Trophoblast cell (in vitro differentiated cells and primary cell): ENCODE measurements around the gene RNLS.

Experiments used
- DNase-seq, 2 donors: peaks; one replicate each; pipeline ENCODE4 v3.0.0-alpha.2; 2016
- H2AFZ ChIP-seq: 2 replicates; pipeline ENCODE4 v1.6.1; 2013; ENCODE audit warnings: low read length, moderate library complexity, mild to moderate bottlenecking; ENCODE audit not compliant: insufficient read depth, poor library complexity
- H2AK5ac ChIP-seq: 2 replicates; pipeline ENCODE4 v1.6.1; 2013; ENCODE audit warnings: mild to moderate bottlenecking, low read length
- H2BK120ac ChIP-seq: 2 replicates; pipeline ENCODE4 v1.6.1; 2013; ENCODE audit warnings: low read length, mild to moderate bottlenecking, moderate library complexity; ENCODE audit not compliant: insufficient read depth, poor library complexity
- H2BK12ac ChIP-seq: 2 replicates; pipeline ENCODE4 v1.6.1; 2013; ENCODE audit warnings: mild to moderate bottlenecking, low read length, moderate library complexity
- H2BK5ac ChIP-seq: 2 replicates; pipeline ENCODE4 v1.6.1; 2013; ENCODE audit warnings: low read length, low read depth, moderate library complexity, mild to moderate bottlenecking; ENCODE audit not compliant: poor library complexity
- H3K14ac ChIP-seq: 2 replicates; pipeline ENCODE4 v1.6.1; 2013; ENCODE audit warnings: mild to moderate bottlenecking, low read length
- H3K18ac ChIP-seq: 2 replicates; pipeline ENCODE4 v1.6.1; 2013; ENCODE audit warnings: mild to moderate bottlenecking, low read length
- H3K23ac ChIP-seq: 2 replicates; pipeline ENCODE4 v1.6.1; 2013; ENCODE audit warnings: low read length
- H3K27ac ChIP-seq: 2 replicates; pipeline ENCODE4 v1.5.1; 2013; ENCODE audit warnings: low read depth, mild to moderate bottlenecking, inconsistent platforms, low read length, moderate library complexity
- H3K27me3 ChIP-seq: 2 replicates; pipeline ENCODE4 v1.6.1; 2013; ENCODE audit warnings: inconsistent platforms, mild to moderate bottlenecking, low read length, moderate library complexity; ENCODE audit not compliant: insufficient read depth
- H3K36me3 ChIP-seq, 2 experiments: 1 replicate in 1 of 2; 2 replicates in 1 of 2; pipeline ENCODE4 v1.6.1; 2013; ENCODE audit warnings: low read length in 2 of 2, mild to moderate bottlenecking in 2 of 2, moderate library complexity in 1 of 2; ENCODE audit not compliant: insufficient read depth in 2 of 2, control insufficient read depth in 1 of 2
- H3K4ac ChIP-seq: 2 replicates; pipeline ENCODE4 v1.6.1; 2013; ENCODE audit warnings: low read depth, mild to moderate bottlenecking, low read length, moderate library complexity
- H3K4me1 ChIP-seq, 2 experiments: 1 replicate in 1 of 2; 2 replicates in 1 of 2; pipeline ENCODE4 v1.6.1; 2013; ENCODE audit warnings: low read length in 2 of 2, mild to moderate bottlenecking in 2 of 2, moderate library complexity in 1 of 2; ENCODE audit not compliant: insufficient read depth in 2 of 2, control insufficient read depth in 1 of 2
- H3K4me2 ChIP-seq: 2 replicates; pipeline ENCODE4 v1.6.1; 2013; ENCODE audit warnings: inconsistent platforms, mild to moderate bottlenecking, low read length, moderate library complexity
- H3K4me3 ChIP-seq: 2 replicates; pipeline ENCODE4 v1.5.1; 2013; ENCODE audit warnings: mild to moderate bottlenecking, low read depth, low read length, inconsistent platforms
- H3K79me1 ChIP-seq: one replicate; pipeline ENCODE4 v1.6.1; 2013; ENCODE audit warnings: low read length
- H3K79me2 ChIP-seq: 2 replicates; pipeline ENCODE4 v1.6.1; 2013; ENCODE audit warnings: low read length, mild to moderate bottlenecking; ENCODE audit not compliant: control insufficient read depth, insufficient read depth, poor library complexity
- H3K9ac ChIP-seq: 2 replicates; pipeline ENCODE4 v1.6.1; 2013; ENCODE audit warnings: mild to moderate bottlenecking, low read length
- H3K9me3 ChIP-seq: 2 replicates; pipeline ENCODE4 v1.6.1; 2013; ENCODE audit warnings: low read depth, mild to moderate bottlenecking, control low read depth, inconsistent platforms, low read length; ENCODE audit not compliant: insufficient read depth
- H4K12ac ChIP-seq: 2 replicates; pipeline ENCODE4 v1.6.1; 2013; ENCODE audit warnings: low read depth, mild to moderate bottlenecking, low read length, moderate library complexity
- H4K8ac ChIP-seq: 2 replicates; pipeline ENCODE4 v1.6.1; 2013; ENCODE audit warnings: low read depth, mild to moderate bottlenecking, low read length, moderate library complexity
- H4K91ac ChIP-seq: one replicate; pipeline ENCODE4 v1.6.1; 2013; ENCODE audit warnings: low read depth, mild to moderate bottlenecking, low read length, moderate library complexity
- WGBS: extraction: QIAGEN DNeasy Blood & Tissue Kit; methylation state at CpG from one replicate; pipeline ENCODE4 v1.1.7; 2013; ENCODE audit warnings: missing lambda C conversion rate; ENCODE audit not compliant: insufficient read length, insufficient coverage; ENCODE audit errors: extremely low coverage; 5-methylcytosine and 5-hydroxymethylcytosine counted together

The RNLS gene

DNA sequence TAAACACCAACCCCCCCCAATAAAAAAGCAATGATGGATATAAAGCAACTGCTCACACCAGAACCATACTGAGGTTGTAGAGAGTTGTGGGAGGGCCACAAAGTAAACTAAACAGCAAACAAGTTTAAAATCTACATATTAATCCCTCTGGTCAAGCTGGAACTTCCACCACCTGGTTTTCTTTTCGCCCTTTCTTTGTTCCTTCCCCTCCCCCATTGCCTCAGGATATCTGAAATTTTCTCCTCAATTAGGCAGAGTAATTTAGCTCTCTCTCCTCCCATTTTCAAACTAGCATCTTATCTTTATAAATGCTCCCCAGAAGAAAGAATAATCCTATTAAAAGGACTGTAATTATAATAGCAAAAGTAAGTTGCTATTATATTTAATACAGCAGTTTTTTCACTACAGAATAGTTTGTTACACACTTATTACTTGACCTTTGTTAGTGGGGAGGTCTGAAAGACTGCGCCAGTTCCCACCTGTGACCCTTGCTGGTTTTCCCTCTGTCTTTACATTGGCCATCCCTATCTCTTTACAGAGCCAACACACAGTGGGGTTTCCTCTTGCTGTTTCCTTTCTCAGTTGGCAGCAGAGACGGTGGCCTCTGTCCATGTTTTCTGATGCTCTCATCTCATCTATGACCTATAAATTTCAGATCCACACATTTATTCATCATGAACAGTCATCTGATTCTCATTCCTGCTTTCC lies 235.4 kb downstream of the RNLS start:
- no peak overlapping the region for H3K9ac ChIP-seq
- H3K23ac ChIP-seq, result no peak overlapping the region
- H3K4me2 ChIP-seq, result peak overlapping the region; percentile 42
- no peak for DNase-seq
- H3K27ac ChIP-seq, result peak overlapping the region; percentile 44
- no peaks in the 10 kb centered on the region for H3K36me3 ChIP-seq
- H3K14ac ChIP-seq, result no peak overlapping the region
- no peak overlapping the region for H3K4me3 ChIP-seq
- H4K8ac ChIP-seq, result no peak overlapping the region
- H3K79me2 ChIP-seq, result no peaks in the 10 kb centered on the region
- H3K4ac ChIP-seq, result no peak overlapping the region
- no CpG with 5 or more reads among the region's 3 CpGs for WGBS
- H2BK12ac ChIP-seq, result no peak overlapping the region
- no peak overlapping the region for H2AFZ ChIP-seq
- H3K27me3 ChIP-seq, result no peaks in the 10 kb centered on the region
- H2BK120ac ChIP-seq, result no peak overlapping the region
- H4K12ac ChIP-seq, result no peak overlapping the region
- no peak overlapping the region for H2AK5ac ChIP-seq
- no peak overlapping the region for H4K91ac ChIP-seq
- H2BK5ac ChIP-seq, result no peak overlapping the region
- H3K9me3 ChIP-seq, result no peaks in the 10 kb centered on the region
- no peak overlapping the region for H3K18ac ChIP-seq
- H3K4me1 ChIP-seq, result peaks cover 0 to 8% of the 10 kb centered on the region in 2 experiments
- H3K79me1 ChIP-seq, result peaks cover 1% of the 10 kb centered on the region

DNA sequence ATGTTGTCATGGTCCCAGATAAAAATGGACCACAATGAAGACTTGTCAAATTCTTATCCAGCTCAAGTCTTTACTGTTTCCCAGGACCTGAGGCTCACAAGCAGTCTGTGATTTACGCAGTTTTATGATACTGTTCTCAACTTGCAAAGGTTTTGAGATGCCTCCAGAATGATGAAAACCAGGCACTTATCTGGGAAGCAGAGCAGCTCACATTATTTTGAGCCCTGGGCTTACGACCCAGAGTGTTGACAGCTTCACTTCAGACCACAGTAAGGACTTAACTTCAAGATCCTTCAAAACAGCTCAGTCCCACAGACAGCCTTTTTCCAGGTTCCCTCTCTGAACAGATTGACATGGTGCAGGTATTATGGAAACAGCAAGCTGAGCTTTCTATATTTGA lies 236.1 kb downstream of the RNLS start:
- H3K9ac ChIP-seq, result no peak overlapping the region
- peaks cover 1% of the 10 kb centered on the region for H3K79me1 ChIP-seq
- no peak overlapping the region for H3K4me2 ChIP-seq
- no peak for DNase-seq
- H2BK120ac ChIP-seq, result no peak overlapping the region
- no peak overlapping the region for H4K12ac ChIP-seq
- no peak overlapping the region for H2AK5ac ChIP-seq
- no peaks in the 10 kb centered on the region for H3K36me3 ChIP-seq
- H2BK12ac ChIP-seq, result no peak overlapping the region
- no peak overlapping the region for H3K4me3 ChIP-seq
- H3K9me3 ChIP-seq, result no peaks in the 10 kb centered on the region
- no peak overlapping the region for H3K18ac ChIP-seq
- no peak overlapping the region for H4K91ac ChIP-seq
- no peak overlapping the region for H2BK5ac ChIP-seq
- WGBS, result no CpG with 5 or more reads among the region's 2 CpGs
- no peak overlapping the region for H3K4ac ChIP-seq
- H3K23ac ChIP-seq, result no peak overlapping the region
- H3K27me3 ChIP-seq, result no peaks in the 10 kb centered on the region
- H3K79me2 ChIP-seq, result no peaks in the 10 kb centered on the region
- peaks cover 0 to 8% of the 10 kb centered on the region in 2 experiments for H3K4me1 ChIP-seq
- no peak overlapping the region for H4K8ac ChIP-seq
- peak overlapping the region; percentile 26 for H3K27ac ChIP-seq
- no peak overlapping the region for H3K14ac ChIP-seq
- no peak overlapping the region for H2AFZ ChIP-seq

DNA sequence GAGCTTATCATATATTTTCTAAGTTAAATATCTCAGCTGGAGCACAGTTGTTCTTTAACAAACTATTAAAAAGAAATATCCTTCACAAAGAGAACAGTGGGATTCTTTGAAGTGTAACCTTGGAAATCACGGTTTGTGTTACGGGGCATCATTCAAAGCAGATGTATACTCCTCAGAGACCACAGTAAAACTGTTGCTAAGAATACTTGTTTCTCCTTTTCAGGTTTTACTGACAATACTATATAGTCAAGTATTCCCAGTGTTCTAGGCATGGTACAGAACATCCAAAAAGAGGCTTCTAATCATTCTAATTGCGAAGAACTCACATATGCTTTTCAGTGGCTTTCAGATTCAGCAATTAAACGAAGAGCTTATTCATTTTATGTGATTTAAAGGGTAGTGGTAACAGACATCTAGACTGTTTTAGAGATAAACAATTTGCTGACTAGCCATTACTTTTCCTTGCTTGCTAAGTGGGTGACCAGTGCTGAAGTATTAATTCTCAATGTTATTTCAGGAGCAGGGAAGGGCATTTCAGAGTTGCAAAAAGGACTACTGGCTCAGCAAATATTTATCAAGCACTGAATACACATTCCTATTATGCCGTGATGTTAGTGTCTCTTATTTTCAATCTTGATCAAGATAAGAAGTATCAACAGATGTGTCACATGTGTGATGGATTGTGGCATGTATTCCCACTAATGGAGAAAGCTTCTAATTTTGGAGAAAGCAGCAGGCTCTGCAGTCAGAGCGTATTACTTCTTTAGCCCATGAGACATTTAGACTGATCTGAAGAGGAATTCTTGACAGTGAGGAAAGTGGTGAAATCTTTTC lies 236.8 kb downstream of the RNLS start:
- no peak overlapping the region for H3K4me2 ChIP-seq
- H4K12ac ChIP-seq, result no peak overlapping the region
- H2BK5ac ChIP-seq, result no peak overlapping the region
- no peak overlapping the region for H4K91ac ChIP-seq
- peaks cover 0 to 8% of the 10 kb centered on the region in 2 experiments for H3K4me1 ChIP-seq
- no peak overlapping the region for H3K4ac ChIP-seq
- H3K79me2 ChIP-seq, result no peaks in the 10 kb centered on the region
- H3K14ac ChIP-seq, result no peak overlapping the region
- H2AK5ac ChIP-seq, result no peak overlapping the region
- H3K4me3 ChIP-seq, result no peak overlapping the region
- no peak overlapping the region for H4K8ac ChIP-seq
- no peak overlapping the region for H3K9ac ChIP-seq
- no peaks in the 10 kb centered on the region for H3K36me3 ChIP-seq
- H3K9me3 ChIP-seq, result no peaks in the 10 kb centered on the region
- H3K79me1 ChIP-seq, result peaks cover 1% of the 10 kb centered on the region
- H3K27me3 ChIP-seq, result no peaks in the 10 kb centered on the region
- H3K27ac ChIP-seq, result peak overlapping the region; percentile 26
- H3K23ac ChIP-seq, result no peak overlapping the region
- no CpG with 5 or more reads among the region's 6 CpGs for WGBS
- H2BK120ac ChIP-seq, result no peak overlapping the region
- no peak overlapping the region for H3K18ac ChIP-seq
- no peak overlapping the region for H2AFZ ChIP-seq
- H2BK12ac ChIP-seq, result no peak overlapping the region
- DNase-seq, result peak in 1 of 2 donors; percentile 1

DNA sequence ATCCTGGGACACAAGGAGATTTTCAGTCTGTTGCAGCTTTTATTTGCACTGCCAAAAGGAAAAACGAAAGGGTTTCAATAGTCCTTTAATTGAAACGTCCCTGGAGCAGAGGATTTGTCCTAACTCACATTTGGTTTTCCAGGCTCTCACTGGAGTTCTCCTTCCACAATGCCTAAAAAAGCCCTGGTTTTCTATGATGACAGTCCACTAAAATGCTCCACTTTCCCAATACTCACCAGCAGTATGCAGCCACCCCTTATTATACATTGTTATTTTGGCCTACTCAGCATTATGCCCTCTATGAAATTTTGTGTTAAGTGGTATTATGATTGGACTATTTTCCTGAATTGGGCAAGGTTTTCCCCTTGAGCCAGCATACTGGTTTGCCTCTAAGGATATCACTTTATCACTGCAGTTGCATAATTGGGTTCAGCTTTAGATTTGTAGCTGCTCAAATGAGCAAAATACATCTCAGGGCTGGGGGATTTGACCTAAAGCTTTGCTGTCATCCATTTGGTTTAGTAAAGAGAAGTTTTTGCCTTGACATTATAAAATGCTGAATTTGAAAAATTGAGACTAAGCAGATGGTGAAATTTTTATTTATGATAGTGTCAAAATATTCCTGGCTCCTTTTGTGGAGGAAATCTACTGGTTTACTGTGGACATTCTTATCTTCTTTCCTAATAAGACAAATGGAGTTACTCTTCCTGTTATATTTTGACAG lies 239.2 kb downstream of the RNLS start:
- Histone ChIP-seq H3K27ac (no peak overlapping the region), H3K23ac (no peak overlapping the region), H3K27me3 (no peaks in the 10 kb centered on the region), H3K4me1 (peaks cover 0 to 8% of the 10 kb centered on the region in 2 experiments), H2BK12ac (no peak overlapping the region), H3K14ac (no peak overlapping the region), H3K79me2 (no peaks in the 10 kb centered on the region), H3K4ac (no peak overlapping the region), H4K91ac (no peak overlapping the region), H3K79me1 (peaks cover 1% of the 10 kb centered on the region), H2AFZ (no peak overlapping the region), H4K8ac (no peak overlapping the region), H3K9ac (no peak overlapping the region), H3K9me3 (no peaks in the 10 kb centered on the region), H3K4me3 (no peak overlapping the region), H3K18ac (no peak overlapping the region), H2AK5ac (no peak overlapping the region), H2BK120ac (no peak overlapping the region), H4K12ac (no peak overlapping the region), H2BK5ac (no peak overlapping the region), H3K36me3 (no peaks in the 10 kb centered on the region), H3K4me2 (no peak overlapping the region)
- no CpG with 5 or more reads among the region's 2 CpGs for WGBS
- DNase-seq, result no peak
